GM19463 (cell line): ENCODE measurements around the gene FGFBP1.

ENCODE experiments used
- ATAC-seq: cut with Tn5 transposase; IDR thresholded peaks from one replicate; pipeline ENCODE4 v1.9.1; 2021; ENCODE audit warnings: mild to moderate bottlenecking, moderate library complexity; ENCODE audit not compliant: unreplicated experiment

The FGFBP1 gene

DNA sequence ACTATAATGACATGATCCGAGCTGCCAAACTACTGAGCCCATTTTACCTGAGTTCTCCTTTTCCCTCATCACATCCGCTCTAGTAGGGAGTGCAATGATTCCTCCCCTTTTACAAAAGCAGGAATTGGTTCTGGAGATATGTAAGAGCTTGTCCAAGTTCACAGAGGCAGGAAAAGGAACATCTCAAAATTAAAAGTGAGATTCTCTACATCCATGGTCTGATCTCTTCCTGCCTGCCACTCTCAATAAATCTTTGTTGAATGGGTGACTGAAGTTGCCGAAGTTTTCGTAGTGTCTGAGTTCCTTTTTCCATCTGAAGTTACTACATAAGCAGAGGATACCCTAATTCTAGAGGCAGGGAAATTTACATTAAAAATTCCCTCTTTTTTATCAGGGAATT is at the start of gene FGFBP1:
Gene FGFBP1, minus strand, starts transcription at position 101 of the 400 bp plus-strand sequence. CDS start 2,108 bp downstream, outside the sequence.
- ATAC-seq = no peak

DNA sequence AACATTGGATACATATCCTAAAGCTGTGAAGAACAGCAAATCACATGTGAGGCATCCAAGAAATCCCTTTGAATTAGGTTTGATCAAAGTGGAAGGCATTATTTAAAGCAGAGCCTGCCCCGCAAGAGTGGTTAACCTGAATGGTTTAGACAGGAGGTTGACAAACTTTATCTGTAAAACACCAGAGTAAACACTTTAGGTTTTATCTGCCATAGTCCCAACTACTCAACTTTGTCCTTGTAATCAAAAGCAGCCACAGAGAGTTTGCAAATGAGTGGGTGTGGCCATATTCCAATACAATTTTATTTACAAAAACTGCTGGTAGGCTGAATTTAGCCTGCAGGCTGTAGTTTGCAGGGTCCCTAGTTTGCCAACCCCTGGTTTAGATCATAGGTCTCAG is 49.7 kb upstream of the FGFBP1 start:
- ATAC-seq = no peak

DNA sequence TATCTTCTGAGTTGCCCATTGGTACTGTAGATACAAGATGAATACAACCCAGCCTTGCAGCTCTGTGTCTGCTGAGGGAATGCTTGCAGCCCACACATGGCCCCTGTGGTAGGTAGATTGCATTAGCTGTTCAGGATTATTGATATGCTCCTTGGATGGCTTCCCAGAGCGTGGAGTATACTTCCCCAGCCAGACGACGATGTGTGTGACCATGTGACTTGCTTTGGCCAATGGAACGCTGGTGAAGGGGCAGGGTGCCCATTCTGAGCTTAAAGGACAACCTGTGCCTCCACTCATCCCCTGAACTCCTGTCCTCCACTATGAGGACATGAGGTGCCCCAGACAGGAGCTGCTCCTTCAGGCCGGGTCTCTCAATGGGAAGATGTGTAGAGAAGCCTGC is 48.4 kb upstream of the FGFBP1 start:
- no peak for ATAC-seq

DNA sequence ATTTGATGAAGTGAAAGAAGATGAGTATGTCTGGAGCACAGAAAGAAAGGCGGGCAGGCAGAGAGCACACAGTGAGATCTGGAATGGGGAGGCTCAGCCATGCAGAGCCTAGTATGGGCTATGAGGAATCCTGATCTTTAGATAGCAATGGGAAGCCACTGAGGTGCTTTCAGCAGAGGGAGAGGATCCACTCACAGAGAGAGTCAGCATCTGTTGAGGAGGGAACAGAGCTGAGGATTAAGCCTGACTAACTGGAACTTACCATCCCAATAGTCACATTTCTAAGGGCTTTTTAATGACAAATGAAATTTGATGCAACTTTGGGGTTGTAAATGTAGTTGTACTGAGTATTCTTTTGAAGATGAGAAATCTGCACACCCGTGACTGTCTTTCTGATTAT is 45.1 kb upstream of the FGFBP1 start:
- no peak for ATAC-seq

DNA sequence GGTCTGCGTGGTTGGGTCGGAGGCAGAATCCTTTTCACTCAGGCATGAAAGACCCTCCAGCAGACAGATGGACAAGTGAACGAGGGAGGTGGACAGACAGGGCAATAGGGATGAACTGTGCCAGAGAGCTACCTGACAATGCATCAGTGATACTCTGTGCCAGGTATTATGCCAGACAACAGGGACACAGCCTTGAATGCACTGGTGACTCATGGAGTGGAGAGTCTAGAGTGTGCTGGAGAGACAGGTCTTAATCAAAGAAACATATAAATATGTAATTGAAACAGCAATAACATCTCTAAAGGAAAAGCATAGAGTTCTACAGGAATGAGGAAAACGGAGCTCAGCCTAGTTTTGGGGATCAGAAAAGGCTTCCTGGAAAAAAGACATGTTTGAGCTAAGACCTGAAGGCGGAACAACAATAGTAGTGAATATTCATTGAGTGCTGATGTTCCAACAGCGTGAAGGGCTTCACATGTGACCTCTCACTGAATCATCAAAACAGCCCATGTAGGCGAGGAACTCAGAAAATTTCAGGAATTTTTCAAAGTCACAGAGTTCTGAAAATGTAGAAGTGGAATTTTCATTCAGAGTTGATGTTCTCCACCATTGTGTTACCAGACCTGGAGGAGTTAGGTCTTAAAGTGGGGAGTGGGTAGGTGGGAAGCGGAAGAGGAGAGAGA is 44.4 kb upstream of the FGFBP1 start:
- ATAC-seq = no peak

DNA sequence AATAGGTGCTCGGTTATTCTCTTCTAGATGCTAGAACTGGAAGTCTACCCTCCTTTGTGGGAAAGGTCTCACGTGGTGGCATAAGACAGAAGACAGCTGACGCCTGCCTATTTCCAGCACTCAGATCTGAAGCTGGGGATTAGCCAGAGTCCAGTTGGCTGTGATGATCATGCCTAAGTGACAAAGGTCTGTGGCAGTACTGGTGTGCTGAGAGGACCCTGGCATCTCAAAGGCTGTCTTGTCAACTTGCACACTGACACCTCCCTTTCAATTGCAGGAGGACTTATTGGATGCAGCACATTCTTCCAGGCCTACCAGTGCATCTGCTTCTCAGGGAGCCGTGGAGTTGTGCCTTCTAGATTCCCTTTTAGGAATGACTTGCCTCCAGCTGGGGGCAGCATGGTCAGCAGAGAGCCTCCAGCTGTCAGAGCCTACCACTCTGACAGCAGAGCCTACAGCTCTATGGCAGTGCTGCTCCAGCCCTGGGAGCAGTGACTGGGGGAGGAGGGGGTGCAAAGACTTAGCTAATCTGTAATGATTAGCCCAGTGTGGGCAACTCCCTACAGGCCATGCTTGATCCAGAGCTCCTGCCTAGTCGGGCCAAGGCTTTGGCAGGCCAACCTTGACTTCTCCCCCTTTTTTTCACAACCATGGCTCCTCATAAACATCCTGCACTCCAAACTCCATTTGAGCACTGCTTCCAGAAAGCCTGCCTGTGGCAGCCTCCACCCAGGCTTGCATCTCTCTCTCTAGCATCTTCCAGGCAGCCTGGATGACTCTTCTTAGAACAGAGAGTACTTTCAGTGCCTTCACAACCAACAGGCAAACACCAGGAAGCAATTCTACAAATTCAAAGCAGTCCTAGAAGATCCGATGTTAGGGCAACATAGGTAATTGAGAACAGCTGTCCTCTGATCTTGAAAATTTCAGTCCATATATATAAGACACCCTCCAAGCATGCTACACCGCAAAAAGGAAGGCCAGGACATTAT is 38.2 kb upstream of the FGFBP1 start:
- no peak for ATAC-seq

DNA sequence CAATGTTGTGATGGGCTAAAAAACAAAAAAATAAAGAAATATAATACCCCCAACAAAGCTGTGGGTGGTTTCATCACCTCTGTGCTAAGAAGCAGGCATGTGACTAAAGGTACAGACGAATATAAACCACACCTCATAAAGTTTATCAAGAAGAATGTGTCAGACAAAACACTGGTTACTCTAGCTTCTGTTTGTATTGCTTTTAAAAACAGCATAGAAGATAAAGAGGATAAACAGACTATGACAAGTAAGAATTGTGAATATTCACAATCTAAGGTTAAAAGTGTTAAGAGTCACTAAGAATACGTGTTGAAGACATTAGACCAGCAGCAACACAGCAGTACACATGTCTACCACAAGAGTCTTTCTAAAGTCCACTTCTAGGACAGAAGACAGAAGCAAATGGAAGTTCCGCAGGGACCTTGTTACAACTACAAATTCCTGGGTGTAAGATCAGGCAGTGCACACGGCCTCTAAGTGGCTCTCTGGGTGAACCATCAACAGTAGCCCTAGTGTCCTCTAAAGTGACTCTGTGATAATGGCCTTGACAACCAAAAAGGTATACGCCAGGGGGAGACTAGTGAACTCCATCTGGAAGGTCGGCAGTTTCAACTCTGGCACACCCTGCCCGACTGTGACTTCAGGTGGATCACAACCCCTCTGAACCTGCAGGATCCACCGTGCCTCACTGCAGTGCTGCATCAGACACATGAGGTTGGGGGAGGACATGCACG is 32.7 kb upstream of the FGFBP1 start:
- ATAC-seq = no peak

- ATAC-seq = no peak
Observed at GRCh38 chr4:15968551-15969300, 30.2 kb upstream of the FGFBP1 start.

DNA sequence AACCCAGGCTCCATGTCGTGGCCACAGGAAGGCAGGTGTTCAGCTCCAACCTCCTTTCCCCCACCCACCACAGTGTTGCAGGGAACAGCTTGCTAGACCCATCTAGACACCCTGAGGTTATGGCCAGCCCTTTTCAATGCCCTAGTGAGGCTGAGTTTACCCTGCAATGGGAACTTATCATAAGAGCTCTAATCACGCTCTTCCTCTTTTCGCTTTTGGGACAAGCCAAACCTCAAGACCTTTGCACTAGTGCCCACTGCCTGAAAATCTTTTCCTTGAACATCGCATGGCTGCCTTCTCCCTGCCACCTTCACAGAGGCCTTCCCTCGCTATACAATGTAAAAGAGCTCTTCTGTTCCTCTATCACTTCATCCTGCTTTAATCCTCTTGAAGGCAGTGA is 26.8 kb upstream of the FGFBP1 start:
- no peak for ATAC-seq

GRCh38 chr4:15964159-15964558 is 25.6 kb upstream of the FGFBP1 start:
- ATAC-seq = no peak

GRCh38 chr4:15963576-15963975 is 25.0 kb upstream of the FGFBP1 start:
- peak; percentile 75 for ATAC-seq

- ATAC-seq = peak; percentile 67
Observed at GRCh38 chr4:15963001-15963451, 24.5 kb upstream of the FGFBP1 start, which contains the start of gene FGFBP2. Gene FGFBP2 (minus strand): TSS chr4:15963175. CDS start chr4:15963129, 46 bp downstream.

DNA sequence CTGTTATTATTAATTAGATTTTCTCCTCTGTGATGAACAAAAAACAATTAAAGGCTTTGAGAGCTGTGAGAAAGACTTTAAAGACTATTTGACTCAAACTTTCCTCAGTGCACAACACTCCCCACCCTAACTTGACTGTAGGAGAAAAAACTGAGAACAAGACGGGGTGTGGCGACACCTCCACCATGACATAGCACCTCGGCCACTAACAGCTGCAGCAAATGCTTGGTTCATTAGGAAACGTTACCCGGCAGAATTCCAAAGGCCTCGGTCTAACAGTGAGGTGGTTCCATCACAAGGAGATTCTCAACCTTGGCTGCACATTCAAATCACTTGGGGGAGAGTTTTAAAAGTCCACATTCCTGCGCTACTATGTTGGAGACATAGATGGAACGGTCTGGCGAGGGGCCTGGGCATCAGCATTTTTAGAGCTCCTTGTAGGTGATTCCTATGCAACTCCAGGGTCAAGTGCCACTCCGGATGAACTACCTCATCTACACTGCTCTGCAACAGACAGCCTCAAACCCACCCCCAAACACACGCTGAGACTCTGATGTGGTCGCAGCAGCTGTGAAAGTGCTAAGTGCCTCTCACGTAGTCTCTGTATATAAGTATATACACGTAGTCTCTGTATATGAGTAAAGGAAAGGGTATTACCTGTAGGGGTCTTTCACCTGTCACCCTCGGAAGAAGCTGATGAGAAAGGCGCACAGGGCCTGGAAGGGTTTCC is 23.4 kb upstream of the FGFBP1 start:
- ATAC-seq = no peak

- ATAC-seq = no peak
Observed at GRCh38 chr4:15958562-15958961, 20.0 kb upstream of the FGFBP1 start.

DNA sequence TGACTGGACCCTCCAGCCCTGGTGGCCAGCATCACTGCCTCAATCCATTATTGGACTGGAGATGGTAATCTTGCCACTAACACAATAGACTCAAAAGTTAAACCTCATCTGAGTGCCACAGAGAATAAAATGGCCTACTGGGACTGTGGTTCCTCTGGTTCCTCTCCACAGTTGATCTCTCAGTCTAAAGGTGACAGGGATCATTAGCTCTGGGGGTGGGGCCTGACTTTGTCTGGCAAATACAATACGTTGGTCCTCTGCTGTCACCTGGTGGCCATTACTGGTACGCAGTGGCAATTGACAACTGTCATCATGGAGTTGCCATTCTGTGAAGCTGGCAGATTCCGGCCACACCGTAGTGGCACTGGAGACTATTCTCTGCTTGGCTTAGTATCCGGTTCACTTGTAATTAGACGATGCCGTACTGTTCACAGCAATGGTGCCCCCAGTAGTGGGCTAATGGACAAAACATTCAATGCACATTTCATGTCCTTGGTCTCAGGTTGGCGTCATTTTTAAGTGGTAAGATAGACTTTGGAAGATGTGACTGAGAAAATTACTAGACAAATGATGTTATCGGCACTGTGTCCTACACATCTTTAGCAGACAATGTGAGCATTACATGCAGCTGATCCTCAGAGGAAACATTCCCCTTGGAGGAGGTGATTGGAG is 17.8 kb upstream of the FGFBP1 start:
- peak; percentile 89 for ATAC-seq

DNA sequence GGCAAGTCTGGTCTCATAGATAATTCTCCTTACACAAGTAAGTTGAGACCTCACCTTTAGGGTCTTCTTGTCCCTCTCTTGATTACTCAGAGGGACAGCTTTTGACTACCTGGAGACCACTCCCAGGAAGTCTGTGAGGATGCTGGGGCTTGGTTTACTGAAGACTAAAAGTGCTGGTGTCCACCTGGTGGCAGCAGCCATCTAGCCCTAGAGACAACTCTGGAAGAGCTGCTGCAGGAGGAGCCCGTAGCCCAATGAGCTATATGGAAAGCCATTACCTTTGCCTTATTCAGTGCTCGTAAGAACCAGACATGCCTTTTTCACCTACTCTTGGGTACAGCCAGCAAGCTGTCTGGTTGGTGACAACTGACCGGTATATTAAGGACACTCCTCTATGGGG is 17.1 kb upstream of the FGFBP1 start:
- no peak for ATAC-seq

DNA sequence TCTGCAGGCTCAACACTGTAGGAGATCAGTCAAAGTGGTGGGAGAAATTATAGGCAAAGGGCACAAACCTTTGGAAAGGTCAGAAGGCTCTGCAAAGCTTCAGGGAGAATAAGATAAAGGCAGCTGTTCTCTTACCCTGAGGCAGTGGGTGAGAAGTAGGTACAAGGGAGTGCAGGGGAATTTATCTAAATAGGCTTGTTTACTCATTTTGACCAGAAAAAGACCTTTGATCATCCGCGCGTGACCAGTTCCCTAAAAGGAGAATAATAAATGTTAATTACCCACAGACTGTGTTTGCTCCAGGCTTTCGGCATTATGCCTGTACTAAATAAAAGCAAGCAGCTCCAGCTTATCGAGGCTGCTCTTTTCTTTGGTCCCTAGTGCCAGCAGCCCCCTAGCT is 15.1 kb upstream of the FGFBP1 start:
- no peak for ATAC-seq

DNA sequence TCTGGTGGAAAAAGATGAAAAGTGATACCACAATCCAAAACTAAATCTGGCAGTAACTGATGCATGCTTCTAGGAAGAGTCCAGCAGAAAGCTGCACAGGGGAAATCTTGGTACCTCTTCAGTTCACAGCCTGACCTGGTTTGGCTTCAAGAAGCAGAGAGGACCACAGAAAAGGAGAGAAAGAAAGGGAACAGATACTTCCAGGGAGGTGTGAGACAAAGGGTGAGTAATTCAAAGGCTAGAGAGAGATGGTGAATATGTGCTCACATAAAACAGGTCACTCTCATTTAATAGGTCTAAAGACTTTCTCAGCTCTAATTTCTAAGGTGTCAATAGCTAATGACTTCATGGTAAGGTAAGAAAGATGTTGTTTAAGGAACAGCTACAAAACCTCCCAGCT is 13.2 kb upstream of the FGFBP1 start:
- no peak for ATAC-seq

DNA sequence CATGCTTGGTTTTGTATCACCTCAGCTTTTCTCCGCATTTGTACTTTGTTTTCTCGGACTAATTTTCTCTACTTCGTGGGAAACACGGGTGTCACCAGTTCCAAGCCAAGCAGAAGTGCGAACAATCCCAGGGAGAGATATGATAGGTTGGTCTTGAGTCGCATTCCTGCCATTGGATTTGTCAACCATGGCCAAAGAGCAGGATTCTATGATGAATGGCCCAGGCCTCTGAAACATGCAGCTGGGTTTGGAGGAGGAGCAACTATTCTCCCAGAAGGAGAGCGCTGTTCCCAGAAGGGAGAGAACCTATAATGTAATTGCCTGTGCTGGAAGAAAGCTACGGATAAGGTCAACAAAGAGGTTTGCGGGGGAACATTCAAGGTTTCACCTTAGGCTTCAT is 10.3 kb upstream of the FGFBP1 start:
- ATAC-seq = no peak
